Right lobe of liver (tissue), 6 donors: ENCODE measurements around the gene ZNF519. TPM values are rescaled to one million over a fixed set of nuclear protein-coding genes. Genes with fewer than 3 reads are reported as not detected.

Experiments used
- ATAC-seq, 4 donors: fragments of 200-7000 bp; cut with Tn5 transposase; one replicate each; pipeline ENCODE4 v1.9.1; 2020; ENCODE audit warnings: mild to moderate bottlenecking in 4 of 4, moderate library complexity in 4 of 4
- DNase-seq, 3 donors: peaks; one replicate each; pipeline ENCODE4 v3.0.0-alpha.2; 2020
- H3K27ac ChIP-seq, 3 donors: fragments of 200-600 bp; one replicate each; pipeline ENCODE4 v1.8.0; 2022
- H3K27me3 ChIP-seq, 2 donors: fragments of 200-600 bp; one replicate each; pipeline ENCODE4 v1.8.0; 2022
- H3K36me3 ChIP-seq, 4 donors: fragments of 200-600 bp; sonication (generic) in 1 of 4; one replicate each; pipeline versions ENCODE4 v1.5.1 to v1.8.0; 2017 to 2022; ENCODE audit warnings: control low read depth in 1 of 4
- H3K4me1 ChIP-seq, 4 donors: fragments of 200-600 bp; sonication (generic) in 1 of 4; one replicate each; pipeline versions ENCODE4 v1.5.1 to v1.8.0; 2017 to 2022; ENCODE audit warnings: control low read depth in 1 of 4
- H3K4me3 ChIP-seq, 3 donors: fragments of 200-600 bp; one replicate each; pipeline ENCODE4 v1.8.0; 2022
- H3K9me3 ChIP-seq, 4 donors: fragments of 200-600 bp; sonication (generic) in 1 of 4; one replicate each; pipeline versions ENCODE4 v1.5.1 to v1.8.0; 2017 to 2022; ENCODE audit warnings: control low read depth in 1 of 4
- CTCF ChIP-seq, 4 donors: fragments of 200-600 bp in 3 of 4; fragments of 450-650 bp in 1 of 4; IDR thresholded peaks; one replicate each; pipeline versions ENCODE4 v1.5.1 to v1.8.0; 2016 to 2022; ENCODE audit warnings: antibody characterized with exemption in 4 of 4, mild to moderate bottlenecking in 2 of 4
- POLR2A ChIP-seq: fragments of 450-650 bp; IDR thresholded peaks from one replicate; pipeline ENCODE4 v1.6.1; 2017; ENCODE audit warnings: antibody characterized with exemption, mild to moderate bottlenecking
- WGBS: methylation state at CpG from one replicate; pipeline ENCODE4 v1.1.6; 2018; ENCODE audit warnings: low coverage, low lambda C conversion rate; ENCODE audit not compliant: insufficient coverage; ENCODE audit errors: missing lambda C conversion rate; 5-methylcytosine and 5-hydroxymethylcytosine counted together
- intact Hi-C, 2 donors: fragments of 100-400 bp; cut with DNase I; formaldehyde crosslinking; loops; one replicate each; pipeline versions ENCODE4 v1.11.2 to v1.14.1; 2022
- total RNA-seq, 6 experiments: library from RNA; depleted of rRNA in 2 of 6; stranded (reverse); fragments of >200 nt in 2 of 6; fragmentation: NEBNext Ultra II Directional in 3 of 6; extraction: Animal tissue kit (Norgen Biotek cat#: 25700) in 3 of 6; gene quantifications; one replicate each; pipeline versions ENCODE4 v1.1.0 to v1.2.4, GENCODE V29; 2016 to 2023
- donor health status: DM: no; HTN: yes; CAD: no.
- donor health status: DM: no; HTN: no; CAD: no.
- donor health status: DM: no; HTN: no; CAD: no.
- donor health status: DM: no; HTN: yes; CAD: no.
- donor health status: DM: no; HTN: yes; CAD: no.

ZNF519 gene
- total RNA-seq, 6 experiments from 2014 or later = 0.66 to 2.1 (median 1.5) TPM

GRCh38 chr18:14098428-14098827 lies 33.8 kb downstream of the ZNF519 start:
- 68% methylated on average over 6 of the region's 6 CpGs for WGBS
- DNase-seq = no peak

DNA sequence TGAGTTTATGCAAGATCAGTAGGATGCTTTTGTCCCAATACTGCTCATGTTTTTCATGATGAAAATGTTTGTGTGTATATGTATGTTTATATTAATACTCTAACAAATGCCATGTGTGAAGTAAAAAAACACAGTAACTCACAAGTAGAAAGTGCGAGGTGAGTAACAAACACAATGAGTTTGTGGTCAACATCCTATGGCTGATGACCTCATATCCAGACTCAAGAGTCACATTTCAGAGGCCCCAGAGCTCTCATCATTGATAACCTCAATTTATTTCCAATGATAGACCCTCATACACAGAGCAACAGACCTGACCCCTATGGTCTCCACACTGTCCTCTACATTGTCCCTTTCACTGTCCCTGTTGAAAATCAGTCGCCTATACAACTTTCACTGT lies 34.5 kb downstream of the ZNF519 start:
- ATAC-seq (no peak), DNase-seq (no peak)
- Histone ChIP-seq H3K4me3 (no peak overlapping the region), H3K27ac (no peak overlapping the region), H3K36me3 (no peaks in the 10 kb centered on the region), H3K27me3 (no peaks in the 10 kb centered on the region), H3K4me1 (no peaks in the 10 kb centered on the region), H3K9me3 (no peaks in the 10 kb centered on the region)
- TF ChIP-seq CTCF (IDR thresholded peaks at IDR 0.05) = no peak
- no peak for TF ChIP-seq POLR2A
- intact Hi-C loops = no loop called here
- 83% methylated on average over 2 of the region's 2 CpGs for WGBS

More at GRCh38 chr18:14098428-14098827, 33.8 kb downstream of the ZNF519 start:
- Histone ChIP-seq H3K36me3 (no peaks in the 10 kb centered on the region), H3K27ac (no peak overlapping the region), H3K4me1 (no peaks in the 10 kb centered on the region), H3K27me3 (no peaks in the 10 kb centered on the region), H3K9me3 (no peaks in the 10 kb centered on the region), H3K4me3 (no peak overlapping the region)
- intact Hi-C loops = no loop called here
- TF ChIP-seq POLR2A (no peak), CTCF (IDR thresholded peaks at IDR 0.05) (no peak)
- ATAC-seq = no peak

- TF ChIP-seq POLR2A (no peak), CTCF (IDR thresholded peaks at IDR 0.05) (no peak)
- H3K9me3 ChIP-seq = no peaks in the 10 kb centered on the region
- intact Hi-C loops = no loop called here
- 57% methylated on average over 1 of the region's 1 CpG for WGBS
- DNase-seq (no peak), ATAC-seq (no peak)
- no peaks in the 10 kb centered on the region for H3K36me3 ChIP-seq
- no peaks in the 10 kb centered on the region for H3K4me1 ChIP-seq
- no peak overlapping the region for H3K27ac ChIP-seq
- H3K4me3 ChIP-seq = no peak overlapping the region
- H3K27me3 ChIP-seq = no peaks in the 10 kb centered on the region
Observed at GRCh38 chr18:14093307-14093915, 38.8 kb downstream of the ZNF519 start.

GRCh38 chr18:14092625-14093306 lies 39.5 kb downstream of the ZNF519 start:
- no peak overlapping the region for H3K4me3 ChIP-seq
- DNase-seq (no peak), ATAC-seq (no peak)
- H3K4me1 ChIP-seq = no peaks in the 10 kb centered on the region
- intact Hi-C loops = no loop called here
- no peaks in the 10 kb centered on the region for H3K36me3 ChIP-seq
- TF ChIP-seq CTCF (IDR thresholded peaks at IDR 0.05) (no peak), POLR2A (no peak)
- 83% methylated on average over 7 of the region's 7 CpGs for WGBS
- no peaks in the 10 kb centered on the region for H3K27me3 ChIP-seq
- no peak overlapping the region for H3K27ac ChIP-seq
- no peaks in the 10 kb centered on the region for H3K9me3 ChIP-seq
